RWPE2 (cell line): ENCODE data around the gene DOK5.

Experiments used
- ATAC-seq: fragments of 200-7000 bp; cut with Tn5 transposase; 3 replicates; pipeline ENCODE4 v1.9.1; 2021; ENCODE audit warnings: low read depth
- DNase-seq: peaks from one replicate; pipeline ENCODE4 v3.0.0-alpha.2; 2020; ENCODE audit warnings: low spot score
- H3K27ac ChIP-seq: fragments of 450-650 bp; 2 replicates; pipeline ENCODE4 v1.5.1; 2017; ENCODE audit warnings: mild to moderate bottlenecking; ENCODE audit not compliant: poor library complexity, severe bottlenecking
- H3K27me3 ChIP-seq: fragments of 250-450 bp; sonication (Bioruptor Pico); 2 replicates; pipeline ENCODE4 v1.5.1; 2021; ENCODE audit warnings: mild to moderate bottlenecking, moderate library complexity; ENCODE audit not compliant: insufficient read depth, poor library complexity, severe bottlenecking
- H3K36me3 ChIP-seq: fragments of 250-450 bp; sonication (Bioruptor Pico); 2 replicates; pipeline ENCODE4 v1.5.1; 2020; ENCODE audit warnings: low read depth, mild to moderate bottlenecking, moderate library complexity
- H3K4me1 ChIP-seq: fragments of 250-450 bp; sonication (Bioruptor Pico); 2 replicates; pipeline ENCODE4 v1.5.1; 2021; ENCODE audit warnings: mild to moderate bottlenecking, moderate library complexity; ENCODE audit not compliant: insufficient read depth, poor library complexity, severe bottlenecking
- H3K4me3 ChIP-seq: fragments of 250-450 bp; sonication (Bioruptor Pico); 2 replicates; pipeline ENCODE4 v1.5.1; 2021; ENCODE audit warnings: mild to moderate bottlenecking, moderate library complexity; ENCODE audit not compliant: severe bottlenecking
- H3K9me3 ChIP-seq: fragments of 250-450 bp; sonication (Bioruptor Pico); 2 replicates; pipeline ENCODE4 v1.5.1; 2021; ENCODE audit warnings: mild to moderate bottlenecking, moderate library complexity; ENCODE audit not compliant: severe bottlenecking
- CTCF ChIP-seq: fragments of 450-650 bp; IDR thresholded peaks from one replicate; pipeline ENCODE4 v1.5.1; 2017; ENCODE audit warnings: mild to moderate bottlenecking, moderate library complexity; ENCODE audit not compliant: poor library complexity, severe bottlenecking

Gene DOK5

GRCh38 chr20:54631059-54631458 is 155.7 kb downstream of the DOK5 start:
- TF ChIP-seq CTCF, result no peak
- ATAC-seq (no peak), DNase-seq (no peak)
- Histone ChIP-seq H3K9me3 (no peaks in the 10 kb centered on the region), H3K27me3 (peaks cover 52% of the 10 kb centered on the region), H3K27ac (no peak overlapping the region), H3K36me3 (no peaks in the 10 kb centered on the region), H3K4me1 (no peaks in the 10 kb centered on the region), H3K4me3 (no peak overlapping the region)

- Histone ChIP-seq H3K27me3 (peaks cover 36% of the 10 kb centered on the region), H3K4me3 (no peak overlapping the region), H3K9me3 (no peaks in the 10 kb centered on the region), H3K27ac (no peak overlapping the region), H3K4me1 (no peaks in the 10 kb centered on the region), H3K36me3 (no peaks in the 10 kb centered on the region)
- no peak for ATAC-seq
- TF ChIP-seq CTCF, result no peak
- DNase-seq, result no peak
Measured at GRCh38 chr20:54633374-54634355, 158.3 kb downstream of the DOK5 start.

GRCh38 chr20:54636575-54636974 is 161.2 kb downstream of the DOK5 start:
- Histone ChIP-seq H3K9me3 (no peaks in the 10 kb centered on the region), H3K36me3 (no peaks in the 10 kb centered on the region), H3K4me1 (no peaks in the 10 kb centered on the region), H3K4me3 (no peak overlapping the region), H3K27ac (no peak overlapping the region), H3K27me3 (peaks cover 20% of the 10 kb centered on the region)
- ATAC-seq, result no peak
- no peak for DNase-seq
- no peak for TF ChIP-seq CTCF

GRCh38 chr20:54639941-54640340 is 164.5 kb downstream of the DOK5 start:
- no peaks in the 10 kb centered on the region for H3K36me3 ChIP-seq
- H3K27me3 ChIP-seq, result peaks cover 3% of the 10 kb centered on the region
- H3K4me3 ChIP-seq, result no peak overlapping the region
- H3K9me3 ChIP-seq, result no peaks in the 10 kb centered on the region
- no peak overlapping the region for H3K27ac ChIP-seq
- no peak for TF ChIP-seq CTCF
- no peak for ATAC-seq
- no peaks in the 10 kb centered on the region for H3K4me1 ChIP-seq
- DNase-seq, result no peak

- Histone ChIP-seq H3K27me3 (peaks cover 3% of the 10 kb centered on the region), H3K9me3 (no peaks in the 10 kb centered on the region), H3K36me3 (no peaks in the 10 kb centered on the region), H3K4me3 (no peak overlapping the region), H3K4me1 (no peaks in the 10 kb centered on the region), H3K27ac (no peak overlapping the region)
- ATAC-seq, result no peak
- no peak for TF ChIP-seq CTCF
- DNase-seq, result no peak
Measured at GRCh38 chr20:54640800-54641199, 165.4 kb downstream of the DOK5 start.
